Immature natural killer cell (primary cell): Measurements from ENCODE around the gene RPGRIP1. TPM values are rescaled to one million over a fixed set of nuclear protein-coding genes. Genes with fewer than 3 reads are reported as not detected.
"Not testable (repeated sequence)": the region's sequence is repeated elsewhere in the genome, so short reads cannot be mapped to it uniquely, and the experiment has no call there.

Source experiments
- DNase-seq, 3 donors: peaks; one replicate each; pipeline ENCODE4 v3.0.0; 2022; ENCODE audit warnings: mixed read lengths in 1 of 3
- H3K27ac Mint-ChIP-seq, 6 donors: one replicate each; pipeline ENCODE4 v1.8.0; 2020; ENCODE audit warnings: mixed read lengths in 6 of 6, mild to moderate bottlenecking in 5 of 6, inconsistent platforms in 4 of 6, moderate library complexity in 3 of 6
- H3K27me3 Mint-ChIP-seq, 3 donors: one replicate each; pipeline ENCODE4 v1.8.0; 2020 to 2021; ENCODE audit warnings: low read depth in 3 of 3, mild to moderate bottlenecking in 3 of 3, mixed read lengths in 3 of 3, moderate library complexity in 3 of 3, inconsistent platforms in 1 of 3
- H3K36me3 Mint-ChIP-seq, 3 donors: one replicate each; pipeline ENCODE4 v1.8.0; 2020; ENCODE audit warnings: mixed read lengths in 3 of 3, inconsistent platforms in 2 of 3, mild to moderate bottlenecking in 2 of 3
- H3K4me1 Mint-ChIP-seq, 2 donors: one replicate each; pipeline ENCODE4 v1.8.0; 2020; ENCODE audit warnings: inconsistent platforms in 2 of 2, mild to moderate bottlenecking in 2 of 2, mixed read lengths in 2 of 2, moderate library complexity in 1 of 2
- H3K4me3 Mint-ChIP-seq, 5 donors: one replicate each; pipeline ENCODE4 v1.8.0; 2020; ENCODE audit warnings: mild to moderate bottlenecking in 5 of 5, mixed read lengths in 5 of 5, inconsistent platforms in 3 of 5, moderate library complexity in 3 of 5
- H3K9me3 Mint-ChIP-seq, 6 donors: one replicate each; pipeline ENCODE4 v1.8.0; 2020; ENCODE audit warnings: mild to moderate bottlenecking in 6 of 6, mixed read lengths in 6 of 6, inconsistent platforms in 4 of 6, moderate library complexity in 3 of 6
- polyA plus RNA-seq, 3 donors: library from polyadenylated mRNA; unstranded; fragments of 300-500 nt; fragmentation: Illumina TruSeq; gene quantifications; one replicate each; pipeline ENCODE4 v1.2.3, GENCODE V29; 2021

The RPGRIP1 gene
- polyA plus RNA-seq, 3 donors from 2014 or later: 0.15 to 1.9 TPM; not detected in 1

DNA sequence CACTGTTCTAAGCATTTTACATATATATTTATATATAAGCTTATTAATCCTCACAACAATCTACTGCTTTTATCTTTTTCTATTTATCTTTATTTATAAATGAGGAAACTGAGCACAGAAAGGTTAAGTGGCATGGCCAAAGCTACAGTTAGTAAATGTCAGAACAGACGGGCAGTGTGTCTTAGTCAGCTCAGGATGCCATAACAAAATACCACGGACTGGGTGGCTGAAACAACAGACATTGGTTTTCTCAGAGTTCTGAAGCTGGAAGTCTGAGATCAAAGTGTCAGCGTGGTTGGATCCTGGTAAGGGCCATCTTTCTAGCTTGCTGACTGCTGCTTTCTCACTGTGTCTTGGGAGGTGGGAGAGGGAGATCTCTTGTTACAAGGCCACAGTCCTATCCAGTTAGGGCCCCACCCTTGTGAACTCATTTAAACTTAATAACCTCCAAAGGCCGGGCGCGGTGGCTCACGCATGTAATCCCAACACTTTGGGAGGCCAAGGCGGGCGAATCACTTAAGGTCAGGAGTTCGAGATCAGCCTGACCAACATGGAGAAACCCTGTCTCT is 19.8 kb downstream of the RPGRIP1 start:
- H3K9me3 Mint-ChIP-seq: no peaks in the 10 kb centered on the region

DNA sequence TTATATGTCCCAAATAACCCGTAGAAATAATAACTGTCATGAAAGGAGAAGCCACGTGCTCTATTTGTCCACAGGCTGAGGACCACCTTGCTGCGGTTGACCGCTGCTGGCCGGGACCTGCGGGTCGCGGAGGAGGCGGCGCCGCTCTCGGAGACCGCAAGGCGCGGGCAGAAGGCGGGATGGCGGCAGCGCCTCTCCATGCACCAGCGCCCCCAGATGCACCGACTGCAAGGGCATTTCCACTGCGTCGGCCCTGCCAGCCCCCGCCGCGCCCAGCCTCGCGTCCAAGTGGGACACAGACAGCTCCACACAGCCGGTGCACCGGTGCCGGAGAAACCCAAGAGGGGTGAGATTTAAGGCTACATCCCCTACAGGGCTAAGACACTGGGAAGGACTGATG is 21.0 kb downstream of the RPGRIP1 start:
- Mint-ChIP-seq H3K4me1 (peaks cover 0 to 2% of the 10 kb centered on the region in 2 donors), H3K9me3 (no peaks in the 10 kb centered on the region), H3K27me3 (peaks cover 0 to 19% (median 7%) of the 10 kb centered on the region in 3 donors), H3K27ac (no peak overlapping the region), H3K36me3 (no peaks in the 10 kb centered on the region), H3K4me3 (peak overlapping the region in 1 of 5 donors; percentile 23)
- DNase-seq: peak; percentile 12 to 23 (median 21)

More for the DNA sequence above, 19.8 kb downstream of the RPGRIP1 start:
- DNase-seq: no peak
- Mint-ChIP-seq H3K27ac (no peak overlapping the region), H3K4me3 (no peak overlapping the region), H3K36me3 (no peaks in the 10 kb centered on the region), H3K4me1 (peaks cover 0 to 2% of the 10 kb centered on the region in 2 donors), H3K27me3 (peaks cover 0 to 16% (median 9%) of the 10 kb centered on the region in 3 donors)

DNA sequence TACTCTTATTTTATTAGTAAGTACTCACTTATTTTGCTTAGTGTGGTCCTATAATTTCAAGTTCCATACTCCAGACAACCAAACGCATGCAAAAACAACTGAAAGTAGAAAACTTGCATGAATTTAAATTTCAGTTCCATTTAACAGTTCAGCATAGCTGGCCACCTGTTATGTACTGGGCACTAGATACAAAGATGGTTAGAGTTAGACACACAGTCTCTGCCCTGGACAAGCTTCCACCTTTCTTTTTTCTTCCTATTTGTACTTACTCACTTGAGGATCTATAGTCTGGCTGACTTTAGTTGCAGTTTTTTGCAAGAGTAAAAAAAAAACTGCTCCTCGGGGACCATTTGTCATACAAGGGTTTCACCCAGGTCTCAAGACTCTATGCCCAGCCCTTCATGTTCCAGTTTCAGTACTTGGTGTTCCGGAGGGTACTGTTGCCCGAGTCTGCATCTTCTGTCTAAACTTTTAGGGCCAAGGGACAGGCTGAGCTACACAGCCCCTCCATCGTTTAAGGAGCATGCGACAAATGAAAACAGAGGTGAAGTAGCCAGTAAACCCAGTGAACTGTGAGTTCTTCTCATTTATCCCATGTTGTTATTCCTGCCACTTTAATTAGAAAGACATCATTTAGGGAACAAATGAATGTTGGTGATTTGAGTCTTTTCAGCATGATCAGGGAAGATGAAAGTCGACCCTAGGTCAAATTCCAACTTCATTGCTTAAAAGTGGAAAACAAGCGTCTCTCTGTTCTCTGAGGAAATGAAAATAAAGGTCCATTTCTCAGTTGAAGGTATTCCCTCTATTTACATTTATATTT is 22.3 kb downstream of the RPGRIP1 start:
- H3K36me3 Mint-ChIP-seq: no peaks in the 10 kb centered on the region
- no peaks in the 10 kb centered on the region for H3K9me3 Mint-ChIP-seq
- DNase-seq: no peak
- H3K27me3 Mint-ChIP-seq: peaks cover 0 to 21% (median 7%) of the 10 kb centered on the region in 3 donors
- H3K4me3 Mint-ChIP-seq: peak overlapping the region in 1 of 5 donors; percentile 14
- peaks cover 0 to 2% of the 10 kb centered on the region in 2 donors for H3K4me1 Mint-ChIP-seq
- H3K27ac Mint-ChIP-seq: no peak overlapping the region

DNA sequence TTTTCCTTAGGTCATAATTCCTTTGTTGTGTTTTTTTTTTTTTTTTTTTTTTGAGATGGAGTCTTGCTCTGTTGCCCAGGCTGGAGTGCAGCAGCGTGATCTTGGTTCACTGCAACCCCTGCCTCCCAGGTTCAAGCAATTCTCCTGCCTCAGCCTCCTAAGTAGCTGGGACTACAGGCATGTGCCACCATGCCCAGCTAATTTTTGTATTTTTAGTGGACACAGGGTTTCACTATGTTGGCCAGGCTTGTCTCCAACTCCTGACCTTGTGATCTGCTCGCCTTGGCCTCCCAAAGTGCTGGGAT is 22.9 kb downstream of the RPGRIP1 start:
- DNase-seq, H3K27ac Mint-ChIP-seq: not testable (repeated sequence)
- peaks cover 0 to 19% (median 7%) of the 10 kb centered on the region in 3 donors for H3K27me3 Mint-ChIP-seq

DNA sequence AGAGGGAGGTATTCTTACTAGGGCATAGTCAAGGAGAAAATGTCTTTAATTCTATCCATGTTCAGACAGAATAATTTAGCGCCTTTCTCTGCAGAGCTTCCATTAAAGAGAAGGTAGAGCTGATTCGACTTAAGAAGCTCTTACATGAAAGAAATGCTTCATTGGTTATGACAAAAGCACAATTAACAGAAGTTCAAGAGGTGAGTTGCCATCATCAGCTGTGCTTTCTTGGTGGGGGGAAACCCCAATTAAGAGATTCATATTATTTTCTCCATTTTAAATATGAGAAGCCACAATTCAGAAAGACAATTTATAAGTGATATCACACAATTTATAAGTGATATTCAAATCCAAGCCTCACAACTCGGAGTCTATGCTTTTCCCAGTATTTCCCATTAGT is 27.8 kb downstream of the RPGRIP1 start:
- peak overlapping the region in 2 of 5 donors; percentile 3 to 82 for H3K4me3 Mint-ChIP-seq
- no peaks in the 10 kb centered on the region for H3K9me3 Mint-ChIP-seq
- H3K36me3 Mint-ChIP-seq: no peaks in the 10 kb centered on the region
- H3K27me3 Mint-ChIP-seq: peaks cover 0 to 14% (median 2%) of the 10 kb centered on the region in 3 donors
- DNase-seq: no peak
- H3K27ac Mint-ChIP-seq: peak overlapping the region in 2 of 6 donors; percentile 15 to 74
- H3K4me1 Mint-ChIP-seq: peaks cover 15 to 22% of the 10 kb centered on the region in 2 donors

More for the DNA sequence above, 22.9 kb downstream of the RPGRIP1 start:
- not testable (repeated sequence) for H3K9me3 Mint-ChIP-seq, H3K4me1 Mint-ChIP-seq, H3K4me3 Mint-ChIP-seq, H3K36me3 Mint-ChIP-seq

DNA sequence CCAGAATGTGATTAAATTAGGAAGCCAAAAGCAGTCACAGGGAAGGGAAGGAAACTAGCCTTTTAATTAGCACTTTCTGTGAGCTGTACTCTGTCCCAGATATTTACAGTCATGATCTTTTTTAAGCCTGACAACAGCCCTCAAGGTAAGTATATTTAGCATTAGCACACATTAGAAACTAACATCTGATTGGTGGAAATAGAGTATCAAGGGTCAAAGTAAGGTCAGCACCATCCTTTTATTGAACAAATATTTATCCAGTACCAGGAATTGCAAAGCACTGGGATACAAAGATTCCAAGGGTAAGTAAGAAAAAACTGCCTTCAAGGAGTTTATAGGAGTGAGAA is 28.2 kb downstream of the RPGRIP1 start:
- Mint-ChIP-seq H3K9me3 (no peaks in the 10 kb centered on the region), H3K4me3 (peak overlapping the region; percentile 82 to 90 (median 86)), H3K4me1 (peaks cover 15 to 22% of the 10 kb centered on the region in 2 donors), H3K36me3 (no peaks in the 10 kb centered on the region), H3K27me3 (peaks cover 0 to 14% (median 2%) of the 10 kb centered on the region in 3 donors), H3K27ac (peak overlapping the region; percentile 70 to 91 (median 82))
- no peak for DNase-seq

DNA sequence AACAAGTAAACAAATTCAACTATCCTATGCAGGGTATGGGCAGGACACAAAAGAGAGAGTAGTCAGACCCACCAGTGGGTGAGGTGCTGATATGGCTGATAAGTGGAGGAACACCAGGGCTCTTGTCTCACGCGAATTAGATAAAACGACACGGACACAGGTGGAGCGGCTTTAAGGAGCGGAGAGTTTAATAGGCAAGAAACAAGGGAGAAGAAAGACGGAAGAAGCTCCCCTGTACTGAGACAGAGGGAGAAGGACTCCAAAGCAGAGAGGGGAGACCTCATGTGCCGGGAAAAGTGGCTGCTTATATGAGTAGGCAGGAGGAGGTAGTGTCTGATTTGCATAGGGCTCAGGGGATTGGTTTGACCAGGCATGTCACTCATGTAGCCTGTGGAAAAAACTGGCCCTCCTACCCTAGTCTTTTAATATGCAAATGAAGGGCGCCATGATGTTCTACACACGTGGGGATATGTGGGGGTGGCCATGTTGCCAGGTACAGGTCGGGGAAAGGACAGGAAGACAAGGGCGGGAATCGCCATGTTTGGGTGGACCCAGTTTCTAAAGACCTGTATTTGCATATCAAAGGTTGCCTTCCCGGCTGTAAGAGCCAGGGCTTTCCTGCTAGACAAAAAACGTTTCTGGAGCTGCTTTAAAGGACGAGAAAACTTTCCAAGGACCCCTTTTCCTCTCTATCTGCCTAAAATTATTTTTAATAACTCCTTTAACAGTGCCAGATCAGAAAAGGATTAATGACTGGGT is 28.8 kb downstream of the RPGRIP1 start:
- peak; percentile 77 to 80 (median 79) for DNase-seq
- Mint-ChIP-seq H3K9me3 (no peaks in the 10 kb centered on the region), H3K4me1 (peaks cover 15 to 22% of the 10 kb centered on the region in 2 donors), H3K4me3 (peak overlapping the region; percentile 82 to 90 (median 86)), H3K36me3 (no peaks in the 10 kb centered on the region), H3K27ac (peak overlapping the region; percentile 70 to 91 (median 82)), H3K27me3 (peaks cover 0 to 14% (median 2%) of the 10 kb centered on the region in 3 donors)

DNA sequence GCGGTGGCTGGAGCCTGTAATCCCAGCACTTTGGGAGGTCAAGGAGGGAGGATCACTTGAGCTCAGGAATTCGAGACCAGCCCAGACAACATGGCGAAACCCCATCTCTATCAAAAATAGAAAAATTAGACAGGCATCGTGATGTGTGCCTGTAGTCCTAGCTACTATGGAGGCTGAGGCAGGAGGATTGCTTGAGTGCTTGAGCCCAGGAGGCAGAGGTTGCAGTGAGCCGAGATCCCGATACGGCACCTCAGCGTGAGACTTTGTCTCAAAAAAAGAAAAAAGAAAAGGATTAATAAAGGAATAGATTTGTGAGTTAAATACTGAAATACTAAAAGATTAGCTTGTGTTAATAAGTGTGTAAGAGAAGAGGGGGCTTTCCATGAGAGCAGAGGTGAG is 29.4 kb downstream of the RPGRIP1 start:
- Mint-ChIP-seq H3K4me1 (peaks cover 15 to 22% of the 10 kb centered on the region in 2 donors), H3K4me3 (peak overlapping the region; percentile 82 to 90 (median 86)), H3K36me3 (no peaks in the 10 kb centered on the region), H3K9me3 (no peaks in the 10 kb centered on the region), H3K27me3 (peaks cover 0 to 14% (median 2%) of the 10 kb centered on the region in 3 donors), H3K27ac (peak overlapping the region in 5 of 6 donors; percentile 70 to 91 (median 80))
- no peak for DNase-seq

DNA sequence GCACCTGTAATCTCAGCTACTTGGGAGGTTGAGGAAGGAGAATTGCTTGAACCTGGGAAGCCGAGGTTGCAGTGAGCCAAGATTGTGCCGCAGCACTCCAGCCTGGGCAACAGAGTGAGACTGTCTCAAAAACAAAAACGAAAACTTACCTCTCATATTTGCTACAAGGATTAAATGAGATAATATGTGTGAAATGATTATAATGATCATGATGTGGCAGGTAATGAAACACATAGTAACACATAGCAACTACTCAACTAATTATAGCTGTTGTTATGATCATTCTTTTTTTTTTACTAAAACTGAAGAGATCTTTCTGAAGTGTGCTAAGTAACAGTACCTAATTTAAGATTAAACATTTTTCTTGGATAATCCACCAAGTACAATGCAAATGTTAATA is 30.1 kb downstream of the RPGRIP1 start:
- Mint-ChIP-seq H3K27me3 (peaks cover 0 to 14% (median 2%) of the 10 kb centered on the region in 3 donors), H3K27ac (no peak overlapping the region), H3K4me3 (peak overlapping the region in 2 of 5 donors; percentile 5 to 34), H3K36me3 (no peaks in the 10 kb centered on the region), H3K9me3 (no peaks in the 10 kb centered on the region), H3K4me1 (peaks cover 15 to 22% of the 10 kb centered on the region in 2 donors)
- DNase-seq: no peak

DNA sequence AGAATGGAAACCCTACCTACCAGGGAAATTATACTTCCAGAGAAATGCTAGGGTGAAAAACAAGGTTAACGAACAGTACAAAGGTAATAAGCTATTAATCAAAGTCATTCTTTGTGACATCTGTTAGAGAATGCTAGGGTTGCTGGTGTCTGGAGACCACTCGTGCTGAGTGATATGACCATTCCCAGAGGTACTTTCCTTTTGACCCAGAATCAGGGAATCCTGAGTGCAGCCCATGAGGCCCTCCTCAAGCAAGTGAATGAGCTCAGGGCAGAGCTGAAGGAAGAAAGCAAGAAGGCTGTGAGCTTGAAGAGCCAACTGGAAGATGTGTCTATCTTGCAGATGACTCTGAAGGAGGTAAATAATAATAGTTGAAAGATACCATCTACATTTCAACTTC is 31.7 kb downstream of the RPGRIP1 start:
- Mint-ChIP-seq H3K4me1 (peaks cover 15 to 22% of the 10 kb centered on the region in 2 donors), H3K27ac (no peak overlapping the region), H3K27me3 (peaks cover 0 to 11% (median 2%) of the 10 kb centered on the region in 3 donors), H3K9me3 (no peaks in the 10 kb centered on the region), H3K36me3 (no peaks in the 10 kb centered on the region), H3K4me3 (no peak overlapping the region)
- no peak for DNase-seq

DNA sequence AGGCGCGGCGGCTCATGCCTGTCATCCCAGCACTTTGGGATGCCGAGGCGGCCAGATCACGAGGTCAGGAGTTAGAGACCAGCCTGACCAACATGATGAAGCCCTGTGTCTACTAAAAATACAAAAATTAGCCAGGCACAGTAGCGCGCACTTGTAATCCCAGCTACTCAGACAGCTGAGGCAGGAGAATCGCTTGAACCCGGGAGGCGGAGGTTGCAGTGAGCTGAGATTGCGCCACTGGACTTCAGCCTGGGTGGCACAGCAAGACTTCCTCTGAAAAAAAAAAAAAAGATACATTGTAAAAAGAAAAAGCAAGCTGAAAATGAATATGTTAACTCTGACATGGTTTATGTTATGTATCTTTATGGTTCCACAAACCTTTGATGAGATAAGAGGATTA is 33.6 kb downstream of the RPGRIP1 start:
- Mint-ChIP-seq H3K27ac (no peak overlapping the region), H3K4me1 (peaks cover 8 to 10% of the 10 kb centered on the region in 2 donors), H3K9me3 (no peaks in the 10 kb centered on the region), H3K27me3 (peaks cover 0 to 8% (median 3%) of the 10 kb centered on the region in 3 donors), H3K4me3 (no peak overlapping the region), H3K36me3 (no peaks in the 10 kb centered on the region)
- no peak for DNase-seq

DNA sequence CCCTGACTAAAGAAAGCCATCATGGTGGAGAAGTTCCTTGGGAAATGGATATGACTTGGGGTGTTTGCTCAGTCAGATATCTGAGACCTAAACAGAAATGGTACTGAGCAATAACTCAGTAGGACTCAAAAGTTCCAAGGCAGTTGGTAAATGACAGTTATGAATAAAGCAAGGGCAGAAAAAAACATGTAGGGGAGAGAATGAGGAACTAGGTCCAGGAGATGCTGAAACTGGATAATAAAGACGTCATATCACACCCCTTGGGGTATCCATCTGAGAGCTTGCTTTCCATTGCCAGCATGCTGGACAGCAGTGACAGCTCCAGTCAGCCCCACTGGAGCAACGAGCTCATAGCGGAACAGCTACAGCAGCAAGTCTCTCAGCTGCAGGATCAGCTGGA is 37.5 kb downstream of the RPGRIP1 start:
- H3K9me3 Mint-ChIP-seq: no peaks in the 10 kb centered on the region
- DNase-seq: no peak
- H3K27me3 Mint-ChIP-seq: peaks cover 0 to 11% (median 5%) of the 10 kb centered on the region in 3 donors
- H3K36me3 Mint-ChIP-seq: no peaks in the 10 kb centered on the region
- H3K4me1 Mint-ChIP-seq: no peaks in the 10 kb centered on the region
- no peak overlapping the region for H3K27ac Mint-ChIP-seq
- H3K4me3 Mint-ChIP-seq: no peak overlapping the region

DNA sequence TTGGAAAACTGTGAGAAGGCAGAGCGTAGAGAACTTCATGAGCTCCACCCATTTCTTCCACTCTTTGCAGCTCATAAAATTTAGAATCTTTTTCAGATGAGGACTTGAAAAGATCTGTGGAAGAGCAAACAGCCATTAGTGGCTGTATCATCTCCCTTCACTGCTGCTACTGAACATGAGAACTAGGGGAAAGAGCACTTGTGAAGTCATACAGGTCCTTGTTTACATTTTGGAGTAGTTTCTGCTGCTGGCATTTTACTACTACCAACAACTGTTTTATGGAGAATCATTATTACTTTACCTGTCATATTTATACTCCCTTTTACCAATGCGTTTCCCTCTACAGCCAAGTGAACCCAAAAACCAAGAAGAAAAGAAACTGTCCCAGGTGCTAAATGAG is 41.0 kb downstream of the RPGRIP1 start:
- H3K4me3 Mint-ChIP-seq: no peak overlapping the region
- DNase-seq: no peak
- peaks cover 3 to 13% (median 4%) of the 10 kb centered on the region in 3 donors for H3K27me3 Mint-ChIP-seq
- no peaks in the 10 kb centered on the region for H3K36me3 Mint-ChIP-seq
- no peaks in the 10 kb centered on the region for H3K9me3 Mint-ChIP-seq
- no peaks in the 10 kb centered on the region for H3K4me1 Mint-ChIP-seq
- H3K27ac Mint-ChIP-seq: no peak overlapping the region

DNA sequence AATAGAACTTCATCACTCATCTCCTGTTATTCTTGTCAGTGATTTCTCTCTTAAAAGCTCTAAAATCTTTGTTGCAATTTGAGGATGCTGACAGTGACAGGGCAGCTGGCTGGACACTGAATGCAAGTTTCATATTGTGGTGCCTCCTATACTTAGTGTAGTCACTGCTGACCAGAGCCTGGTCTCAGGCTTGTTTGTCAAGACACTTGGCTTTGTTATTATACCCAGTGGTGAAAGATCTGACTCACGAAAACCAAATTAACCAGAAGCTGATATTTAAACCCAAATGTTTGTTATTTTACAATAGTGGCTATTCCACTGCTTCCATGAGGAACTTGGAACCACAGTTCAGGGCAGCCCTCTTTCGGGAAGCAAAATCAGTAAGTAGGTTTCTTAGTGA is 42.8 kb downstream of the RPGRIP1 start:
- Mint-ChIP-seq H3K4me3 (no peak overlapping the region), H3K9me3 (no peaks in the 10 kb centered on the region)

More for the DNA sequence above, 42.8 kb downstream of the RPGRIP1 start:
- H3K27me3 Mint-ChIP-seq: peaks cover 3 to 13% (median 3%) of the 10 kb centered on the region in 3 donors
- no peak overlapping the region for H3K27ac Mint-ChIP-seq
- no peaks in the 10 kb centered on the region for H3K36me3 Mint-ChIP-seq
- no peak for DNase-seq
- no peaks in the 10 kb centered on the region for H3K4me1 Mint-ChIP-seq
